Panc1 (cell line): ENCODE measurements around the gene HMCES. TPM values are rescaled to one million over a fixed set of nuclear protein-coding genes. Genes with fewer than 3 reads are reported as not detected.

Experiments
- ATAC-seq: fragments of 200-7000 bp; cut with Tn5 transposase; 2 replicates; pipeline ENCODE4 v1.9.1; 2020; ENCODE audit warnings: mild to moderate bottlenecking, moderate library complexity
- BruUV-seq: library from RNA; stranded (reverse); fragments of 400-500 nt; replicated peaks from 2 replicates; lab custom pipeline; 2021; lab: Mats Ljungman, UMichigan
- CTCF ChIA-PET: fragments of 300-600 bp; sonication (Branson Sonifier 250); formaldehyde crosslinking; loops from one replicate; lab custom pipeline; 2022; ENCODE audit warnings: antibody characterized with exemption; lab: Charles Lee
- POLR2A ChIA-PET: fragments of 300-600 bp; sonication (Branson Sonifier 250); formaldehyde crosslinking; loops from one replicate; lab custom pipeline; 2022; ENCODE audit warnings: antibody characterized with exemption; lab: Charles Lee
- DNase-seq: peaks from one replicate; pipeline ENCODE4 v3.0.0-alpha.2; 2010; ENCODE audit warnings: low read depth, low spot score
- H3K27ac ChIP-seq: 2 replicates; pipeline ENCODE4 v1.5.1; 2011; ENCODE audit warnings: mild to moderate bottlenecking, low read length, inconsistent platforms
- H3K27me3 ChIP-seq: fragments of 200-500 bp; sonication (Bioruptor generic); 2 replicates; pipeline ENCODE4 v1.6.0; 2014; ENCODE audit warnings: low read length, inconsistent platforms; ENCODE audit not compliant: control insufficient read depth, insufficient read depth
- H3K36me3 ChIP-seq: fragments of 200-500 bp; sonication (Bioruptor generic); 2 replicates; pipeline ENCODE4 v1.5.1; 2014; ENCODE audit warnings: inconsistent platforms, mild to moderate bottlenecking, low read length, moderate library complexity; ENCODE audit not compliant: control insufficient read depth, insufficient read depth
- H3K4me1 ChIP-seq: 2 replicates; pipeline ENCODE4 v1.5.1; 2011; ENCODE audit warnings: inconsistent platforms, mild to moderate bottlenecking, low read length, moderate library complexity; ENCODE audit not compliant: control insufficient read depth, insufficient read depth
- H3K4me3 ChIP-seq, 2 experiments: 2 replicates each; pipeline ENCODE4 v1.5.1; 2011 to 2012; ENCODE audit warnings: low read depth in 2 of 2, low read length in 2 of 2, mild to moderate bottlenecking in 2 of 2, inconsistent platforms in 1 of 2, moderate library complexity in 1 of 2
- H3K9me3 ChIP-seq: fragments of 200-500 bp; sonication (Bioruptor generic); 2 replicates; pipeline ENCODE4 v1.5.1; 2014; ENCODE audit warnings: low read depth, mild to moderate bottlenecking, inconsistent platforms, low read length, moderate library complexity; ENCODE audit not compliant: control insufficient read depth, insufficient read depth
- POLR2AphosphoS5 ChIP-seq: IDR thresholded peaks from 2 replicates; pipeline ENCODE4 v1.6.1; 2012; ENCODE audit warnings: mild to moderate bottlenecking, low read depth, low read length, moderate library complexity
- SIN3A ChIP-seq: IDR thresholded peaks from 2 replicates; pipeline ENCODE4 v1.6.1; 2012; ENCODE audit warnings: low read depth, mild to moderate bottlenecking, low read length, moderate library complexity, borderline replicate concordance; ENCODE audit not compliant: insufficient read depth
- TCF7L2 ChIP-seq: IDR thresholded peaks from 2 replicates; pipeline ENCODE4 v1.6.1; 2011; ENCODE audit warnings: mild to moderate bottlenecking, low read depth, low read length, inconsistent platforms
- in situ Hi-C: cut with HindIII; loops from 2 replicates; pipeline ENCODE4 v1.10.0; 2016; ENCODE audit warnings: low sequenced_read_pairs, low pct_unique_long_range_greater_than_20kb
- intact Hi-C: fragments of 100-400 bp; cut with micrococcal nuclease; formaldehyde crosslinking; loops from one replicate; pipeline ENCODE4 v1.10.0; 2022; ENCODE audit not compliant: unreplicated experiment
- total RNA-seq: library from RNA; stranded (reverse); gene quantifications from one replicate; pipeline ENCODE4 v1.2.1, GENCODE V29; 2021; ENCODE audit not compliant: unreplicated experiment
- TF ChIP-seq, protein P1 (sequence below), 2 experiments: IDR thresholded peaks; 2 replicates each; pipeline ENCODE4 v1.6.1; 2011 to 2012; ENCODE audit warnings: low read depth in 2 of 2, control low read depth in 1 of 2, low read length in 1 of 2, mild to moderate bottlenecking in 1 of 2, moderate library complexity in 1 of 2; ENCODE audit not compliant: insufficient read depth in 1 of 2
- TF ChIP-seq, protein P2 (sequence below): fragments of 450-650 bp; IDR thresholded peaks from 2 replicates; pipeline ENCODE4 v1.5.1; 2017; ENCODE audit warnings: mild to moderate bottlenecking

The HMCES gene
- total RNA-seq, 1 experiment from 2014 or later = 94.6 TPM

DNA sequence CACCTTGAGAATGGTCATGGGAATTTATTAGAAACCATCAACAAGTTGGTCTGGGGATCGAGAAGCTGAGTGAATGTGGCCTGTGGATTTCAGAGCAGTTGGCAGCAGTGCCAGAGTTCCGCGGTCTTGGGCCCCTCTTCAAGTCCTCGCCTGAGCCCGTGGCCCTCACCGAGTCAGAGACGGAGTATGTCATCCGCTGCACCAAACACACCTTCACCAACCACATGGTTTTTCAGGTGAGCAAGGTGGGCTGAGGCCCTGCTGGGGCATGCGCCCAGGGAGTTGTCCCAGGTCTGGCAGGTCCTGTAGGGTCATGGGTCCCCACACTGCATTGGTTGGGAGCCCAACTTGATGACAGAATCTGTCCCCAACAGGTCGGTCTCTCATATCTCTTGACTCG lies 7.0 kb upstream of the HMCES start:
- no peaks in the 10 kb centered on the region for H3K4me1 ChIP-seq
- H3K9me3 ChIP-seq = no peaks in the 10 kb centered on the region
- no peak overlapping the region for H3K4me3 ChIP-seq
- no peak overlapping the region for H3K27ac ChIP-seq
- no TSS peak for BruUV-seq
- ATAC-seq = no peak
- in situ Hi-C loops = no loop called here
- TF ChIP-seq POLR2AphosphoS5 (no peak), SIN3A (no peak), TCF7L2 (no peak)
- TF ChIP-seq, protein P1, sequence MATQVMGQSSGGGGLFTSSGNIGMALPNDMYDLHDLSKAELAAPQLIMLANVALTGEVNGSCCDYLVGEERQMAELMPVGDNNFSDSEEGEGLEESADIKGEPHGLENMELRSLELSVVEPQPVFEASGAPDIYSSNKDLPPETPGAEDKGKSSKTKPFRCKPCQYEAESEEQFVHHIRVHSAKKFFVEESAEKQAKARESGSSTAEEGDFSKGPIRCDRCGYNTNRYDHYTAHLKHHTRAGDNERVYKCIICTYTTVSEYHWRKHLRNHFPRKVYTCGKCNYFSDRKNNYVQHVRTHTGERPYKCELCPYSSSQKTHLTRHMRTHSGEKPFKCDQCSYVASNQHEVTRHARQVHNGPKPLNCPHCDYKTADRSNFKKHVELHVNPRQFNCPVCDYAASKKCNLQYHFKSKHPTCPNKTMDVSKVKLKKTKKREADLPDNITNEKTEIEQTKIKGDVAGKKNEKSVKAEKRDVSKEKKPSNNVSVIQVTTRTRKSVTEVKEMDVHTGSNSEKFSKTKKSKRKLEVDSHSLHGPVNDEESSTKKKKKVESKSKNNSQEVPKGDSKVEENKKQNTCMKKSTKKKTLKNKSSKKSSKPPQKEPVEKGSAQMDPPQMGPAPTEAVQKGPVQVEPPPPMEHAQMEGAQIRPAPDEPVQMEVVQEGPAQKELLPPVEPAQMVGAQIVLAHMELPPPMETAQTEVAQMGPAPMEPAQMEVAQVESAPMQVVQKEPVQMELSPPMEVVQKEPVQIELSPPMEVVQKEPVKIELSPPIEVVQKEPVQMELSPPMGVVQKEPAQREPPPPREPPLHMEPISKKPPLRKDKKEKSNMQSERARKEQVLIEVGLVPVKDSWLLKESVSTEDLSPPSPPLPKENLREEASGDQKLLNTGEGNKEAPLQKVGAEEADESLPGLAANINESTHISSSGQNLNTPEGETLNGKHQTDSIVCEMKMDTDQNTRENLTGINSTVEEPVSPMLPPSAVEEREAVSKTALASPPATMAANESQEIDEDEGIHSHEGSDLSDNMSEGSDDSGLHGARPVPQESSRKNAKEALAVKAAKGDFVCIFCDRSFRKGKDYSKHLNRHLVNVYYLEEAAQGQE (IDR thresholded peaks at IDR 0.05; ENCODE audit: insufficient read depth in 1 of 2, low read depth in 2 of 2, low read length in 1 of 2) = no peak
- TF ChIP-seq, protein P2, sequence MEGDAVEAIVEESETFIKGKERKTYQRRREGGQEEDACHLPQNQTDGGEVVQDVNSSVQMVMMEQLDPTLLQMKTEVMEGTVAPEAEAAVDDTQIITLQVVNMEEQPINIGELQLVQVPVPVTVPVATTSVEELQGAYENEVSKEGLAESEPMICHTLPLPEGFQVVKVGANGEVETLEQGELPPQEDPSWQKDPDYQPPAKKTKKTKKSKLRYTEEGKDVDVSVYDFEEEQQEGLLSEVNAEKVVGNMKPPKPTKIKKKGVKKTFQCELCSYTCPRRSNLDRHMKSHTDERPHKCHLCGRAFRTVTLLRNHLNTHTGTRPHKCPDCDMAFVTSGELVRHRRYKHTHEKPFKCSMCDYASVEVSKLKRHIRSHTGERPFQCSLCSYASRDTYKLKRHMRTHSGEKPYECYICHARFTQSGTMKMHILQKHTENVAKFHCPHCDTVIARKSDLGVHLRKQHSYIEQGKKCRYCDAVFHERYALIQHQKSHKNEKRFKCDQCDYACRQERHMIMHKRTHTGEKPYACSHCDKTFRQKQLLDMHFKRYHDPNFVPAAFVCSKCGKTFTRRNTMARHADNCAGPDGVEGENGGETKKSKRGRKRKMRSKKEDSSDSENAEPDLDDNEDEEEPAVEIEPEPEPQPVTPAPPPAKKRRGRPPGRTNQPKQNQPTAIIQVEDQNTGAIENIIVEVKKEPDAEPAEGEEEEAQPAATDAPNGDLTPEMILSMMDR = no peak
- no peaks in the 10 kb centered on the region for H3K27me3 ChIP-seq
- intact Hi-C loops = no loop called here
- CTCF ChIA-PET = interaction anchor here (0.6 kb wide), 1 partner anchor 75 kb away, joined by 3 read pairs; no protein-coding TSS in a partner anchor
- peaks cover 51% of the 10 kb centered on the region for H3K36me3 ChIP-seq
- no peak for DNase-seq
- POLR2A ChIA-PET = no interaction called here

DNA sequence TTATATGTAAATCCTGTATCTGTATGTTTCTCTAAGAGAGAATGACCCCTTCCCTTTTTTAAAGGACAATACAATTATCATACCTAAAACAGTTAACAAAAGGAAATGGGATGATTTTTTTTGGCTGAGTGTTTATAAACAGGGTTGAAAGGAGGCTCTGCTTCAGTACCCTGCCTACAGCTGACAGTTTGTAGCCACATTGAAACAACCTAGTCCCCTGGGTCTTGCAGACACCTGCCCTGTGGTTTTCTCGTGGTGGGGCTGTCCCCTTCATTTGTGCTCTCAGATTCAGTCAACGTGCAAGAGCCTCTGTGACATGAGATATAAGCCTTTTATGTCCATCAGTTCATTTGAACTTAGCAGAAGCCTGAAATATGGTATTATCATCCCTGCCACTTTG lies 2.3 kb upstream of the HMCES start:
- no peak overlapping the region for H3K4me3 ChIP-seq
- intact Hi-C loops = no loop called here
- peaks cover 23% of the 10 kb centered on the region for H3K36me3 ChIP-seq
- no peak for DNase-seq
- in situ Hi-C loops = no loop called here
- ChIA-PET CTCF (no interaction called here), POLR2A (no interaction called here)
- ATAC-seq = no peak
- H3K9me3 ChIP-seq = no peaks in the 10 kb centered on the region
- no peak overlapping the region for H3K27ac ChIP-seq
- TF ChIP-seq SIN3A (no peak), TCF7L2 (no peak), POLR2AphosphoS5 (no peak)
- TF ChIP-seq, protein P2 = no peak
- TF ChIP-seq, protein P1 (IDR thresholded peaks at IDR 0.05; ENCODE audit: insufficient read depth in 1 of 2, low read depth in 2 of 2, low read length in 1 of 2) = no peak
- no peaks in the 10 kb centered on the region for H3K27me3 ChIP-seq
- peaks cover 17% of the 10 kb centered on the region for H3K4me1 ChIP-seq
- BruUV-seq = no TSS peak
